ENCODE measurements around the gene RGS2. TPM values are rescaled to one million over a fixed set of nuclear protein-coding genes. Genes with fewer than 3 reads are reported as not detected.

The RGS2 gene
- 22.1 TPM for polyA plus RNA-seq (2013, experiment 1 of 2)
- 21.5 TPM for polyA plus RNA-seq (2013, experiment 2 of 2)

GRCh38 chr1:192808518-192809306 is at the start of gene RGS2:
Gene RGS2 (plus strand): TSS chr1:192809039. CDS start chr1:192809072, 33 bp downstream.
- H3K4me1 ChIP-seq (ENCODE audit: control insufficient read depth, low read depth, low read length), result no peaks in the 10 kb centered on the region
- no peaks in the 10 kb centered on the region for H3K79me1 ChIP-seq (ENCODE audit: low read length)
- no peaks in the 10 kb centered on the region for H3K27me3 ChIP-seq (ENCODE audit: insufficient read depth, low read length, poor library complexity)
- no peak within 1 kb of the TSS for H4K5ac ChIP-seq (ENCODE audit: low read length)
- peak within 1 kb of the TSS; percentile 90 for H3K56ac ChIP-seq (ENCODE audit: low read length)
- WGBS (ENCODE audit: extremely low coverage, insufficient coverage, low lambda C conversion rate), result no CpG with 5 or more reads among the region's 72 CpGs
- no peaks in the 10 kb centered on the region for H3K36me3 ChIP-seq (ENCODE audit: control insufficient read depth, insufficient read depth, low read length)
- no peak within 1 kb of the TSS for H3K18ac ChIP-seq (ENCODE audit: low read length)
- H2AK5ac ChIP-seq (ENCODE audit: low read length), result no peak within 1 kb of the TSS
- H2BK15ac ChIP-seq (replicated peaks; ENCODE audit: low read depth), result no peak within 1 kb of the TSS
- H3K79me2 ChIP-seq (ENCODE audit: control insufficient read depth, insufficient read depth, low read length), result peaks cover 2% of the 10 kb centered on the region
- H2BK120ac ChIP-seq (ENCODE audit: low read depth, low read length), result no peak within 1 kb of the TSS
- DNase-seq, result peak; percentile 97
- no peak within 1 kb of the TSS for H3K23ac ChIP-seq (ENCODE audit: low read length)
- H3K4ac ChIP-seq (ENCODE audit: low read depth, low read length), result no peak within 1 kb of the TSS
- no peak within 1 kb of the TSS for H2BK5ac ChIP-seq (ENCODE audit: low read length)
- H3K4me3 ChIP-seq (ENCODE audit: low read length), result peak within 1 kb of the TSS; percentile 72
- peak within 1 kb of the TSS; percentile 62 for H3K27ac ChIP-seq (ENCODE audit: low read depth, low read length)
- H3K9ac ChIP-seq (ENCODE audit: low read length), result peak within 1 kb of the TSS; percentile 83
- H3K4me2 ChIP-seq (ENCODE audit: low read length), result peak within 1 kb of the TSS; percentile 60
- no peak within 1 kb of the TSS for H4K8ac ChIP-seq (ENCODE audit: low read depth, low read length)

DNA sequence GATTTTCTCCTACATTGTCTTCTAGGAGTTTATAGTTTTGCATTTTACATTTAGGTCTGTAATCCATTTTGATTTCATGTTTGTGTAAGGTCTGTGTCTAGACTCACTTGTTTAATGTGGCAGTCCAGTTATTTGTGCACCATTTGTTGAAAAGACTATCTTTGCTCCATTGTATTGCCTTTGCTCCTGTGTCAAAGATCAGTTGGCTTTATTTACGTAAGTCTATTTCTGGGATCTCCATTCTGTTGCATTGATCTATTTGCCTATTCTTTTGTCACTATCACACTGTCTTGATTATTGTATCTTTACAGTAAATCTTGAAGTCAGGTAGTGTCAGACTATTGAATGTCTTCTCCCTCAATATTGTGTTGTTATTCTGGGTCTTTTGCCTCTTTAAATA is 49.7 kb upstream of the RGS2 start:
- Histone ChIP-seq H3K4me2 (ENCODE audit: low read length) (no peak overlapping the region), H3K9ac (ENCODE audit: low read length) (no peak overlapping the region), H3K36me3 (ENCODE audit: control insufficient read depth, insufficient read depth, low read length) (no peaks in the 10 kb centered on the region), H3K18ac (ENCODE audit: low read length) (no peak overlapping the region), H3K4me1 (ENCODE audit: control insufficient read depth, low read depth, low read length) (no peaks in the 10 kb centered on the region), H2BK15ac (replicated peaks; ENCODE audit: low read depth) (no peak overlapping the region), H2AK5ac (ENCODE audit: low read length) (no peak overlapping the region), H3K27ac (ENCODE audit: low read depth, low read length) (no peak overlapping the region), H3K23ac (ENCODE audit: low read length) (no peak overlapping the region), H3K27me3 (ENCODE audit: insufficient read depth, low read length, poor library complexity) (no peaks in the 10 kb centered on the region), H2BK120ac (ENCODE audit: low read depth, low read length) (no peak overlapping the region), H3K4me3 (ENCODE audit: low read length) (no peak overlapping the region), H4K5ac (ENCODE audit: low read length) (no peak overlapping the region), H3K4ac (ENCODE audit: low read depth, low read length) (no peak overlapping the region), H3K79me2 (ENCODE audit: control insufficient read depth, insufficient read depth, low read length) (no peaks in the 10 kb centered on the region), H3K79me1 (ENCODE audit: low read length) (no peaks in the 10 kb centered on the region), H2BK5ac (ENCODE audit: low read length) (no peak overlapping the region), H3K56ac (ENCODE audit: low read length) (no peak overlapping the region), H4K8ac (ENCODE audit: low read depth, low read length) (no peak overlapping the region)
- DNase-seq, result no peak
- no CpG with 5 or more reads among the region's 1 CpG for WGBS (ENCODE audit: extremely low coverage, insufficient coverage, low lambda C conversion rate)

- Histone ChIP-seq H3K27ac (ENCODE audit: low read depth, low read length) (no peak overlapping the region), H3K79me2 (ENCODE audit: control insufficient read depth, insufficient read depth, low read length) (no peaks in the 10 kb centered on the region), H3K4me3 (ENCODE audit: low read length) (no peak overlapping the region), H2BK120ac (ENCODE audit: low read depth, low read length) (no peak overlapping the region), H3K4me2 (ENCODE audit: low read length) (no peak overlapping the region), H4K5ac (ENCODE audit: low read length) (no peak overlapping the region), H3K4ac (ENCODE audit: low read depth, low read length) (no peak overlapping the region), H2BK5ac (ENCODE audit: low read length) (no peak overlapping the region), H3K18ac (ENCODE audit: low read length) (no peak overlapping the region), H2BK15ac (replicated peaks; ENCODE audit: low read depth) (no peak overlapping the region), H3K36me3 (ENCODE audit: control insufficient read depth, insufficient read depth, low read length) (no peaks in the 10 kb centered on the region), H2AK5ac (ENCODE audit: low read length) (no peak overlapping the region), H3K9ac (ENCODE audit: low read length) (no peak overlapping the region), H3K4me1 (ENCODE audit: control insufficient read depth, low read depth, low read length) (peaks cover 3% of the 10 kb centered on the region), H3K23ac (ENCODE audit: low read length) (no peak overlapping the region), H3K27me3 (ENCODE audit: insufficient read depth, low read length, poor library complexity) (no peaks in the 10 kb centered on the region), H3K56ac (ENCODE audit: low read length) (no peak overlapping the region), H3K79me1 (ENCODE audit: low read length) (no peaks in the 10 kb centered on the region), H4K8ac (ENCODE audit: low read depth, low read length) (no peak overlapping the region)
- no peak for DNase-seq
- WGBS (ENCODE audit: extremely low coverage, insufficient coverage, low lambda C conversion rate), result no CpG with 5 or more reads among the region's 4 CpGs
These were observed 46.6 kb upstream of the RGS2 start for GRCh38 chr1:192762265-192762664.

GRCh38 chr1:192763243-192763642 is 45.6 kb upstream of the RGS2 start:
- Histone ChIP-seq H3K79me1 (ENCODE audit: low read length) (no peaks in the 10 kb centered on the region), H2BK120ac (ENCODE audit: low read depth, low read length) (no peak overlapping the region), H3K56ac (ENCODE audit: low read length) (no peak overlapping the region), H4K8ac (ENCODE audit: low read depth, low read length) (no peak overlapping the region), H3K4ac (ENCODE audit: low read depth, low read length) (no peak overlapping the region), H3K4me2 (ENCODE audit: low read length) (no peak overlapping the region), H4K5ac (ENCODE audit: low read length) (no peak overlapping the region), H3K79me2 (ENCODE audit: control insufficient read depth, insufficient read depth, low read length) (no peaks in the 10 kb centered on the region), H3K23ac (ENCODE audit: low read length) (no peak overlapping the region), H3K4me1 (ENCODE audit: control insufficient read depth, low read depth, low read length) (peaks cover 3% of the 10 kb centered on the region), H3K36me3 (ENCODE audit: control insufficient read depth, insufficient read depth, low read length) (no peaks in the 10 kb centered on the region), H3K27ac (ENCODE audit: low read depth, low read length) (no peak overlapping the region), H3K9ac (ENCODE audit: low read length) (no peak overlapping the region), H2AK5ac (ENCODE audit: low read length) (no peak overlapping the region), H3K4me3 (ENCODE audit: low read length) (no peak overlapping the region), H3K18ac (ENCODE audit: low read length) (no peak overlapping the region), H2BK15ac (replicated peaks; ENCODE audit: low read depth) (no peak overlapping the region), H3K27me3 (ENCODE audit: insufficient read depth, low read length, poor library complexity) (no peaks in the 10 kb centered on the region), H2BK5ac (ENCODE audit: low read length) (no peak overlapping the region)
- DNase-seq, result no peak

DNA sequence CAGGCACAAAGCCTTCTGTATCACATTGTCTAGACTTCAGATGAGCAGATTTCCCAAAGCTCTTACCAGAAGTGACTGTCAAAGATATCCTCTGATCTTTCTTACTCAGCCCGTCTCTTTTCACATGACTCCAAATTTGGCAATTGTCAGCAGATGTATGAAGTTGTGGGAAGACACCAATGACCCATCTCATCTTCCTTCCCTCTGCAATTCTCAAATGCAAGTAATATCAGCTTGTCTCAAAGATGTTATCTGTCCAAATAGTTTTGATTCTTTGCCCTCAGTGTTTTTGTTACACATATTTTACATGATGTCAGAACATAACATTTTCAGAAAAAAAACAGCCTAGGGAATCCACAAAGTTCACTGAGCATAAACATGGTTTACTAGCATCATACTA is 45.1 kb upstream of the RGS2 start:
- Histone ChIP-seq H3K27ac (ENCODE audit: low read depth, low read length) (no peak overlapping the region), H3K23ac (ENCODE audit: low read length) (no peak overlapping the region), H3K36me3 (ENCODE audit: control insufficient read depth, insufficient read depth, low read length) (no peaks in the 10 kb centered on the region), H3K56ac (ENCODE audit: low read length) (no peak overlapping the region), H2AK5ac (ENCODE audit: low read length) (no peak overlapping the region), H2BK5ac (ENCODE audit: low read length) (no peak overlapping the region), H3K4me1 (ENCODE audit: control insufficient read depth, low read depth, low read length) (peaks cover 3% of the 10 kb centered on the region), H3K79me1 (ENCODE audit: low read length) (no peaks in the 10 kb centered on the region), H4K8ac (ENCODE audit: low read depth, low read length) (no peak overlapping the region), H4K5ac (ENCODE audit: low read length) (no peak overlapping the region), H3K4me2 (ENCODE audit: low read length) (no peak overlapping the region), H3K4me3 (ENCODE audit: low read length) (no peak overlapping the region), H3K79me2 (ENCODE audit: control insufficient read depth, insufficient read depth, low read length) (no peaks in the 10 kb centered on the region), H3K27me3 (ENCODE audit: insufficient read depth, low read length, poor library complexity) (no peaks in the 10 kb centered on the region), H3K9ac (ENCODE audit: low read length) (no peak overlapping the region), H2BK15ac (replicated peaks; ENCODE audit: low read depth) (no peak overlapping the region), H3K18ac (ENCODE audit: low read length) (no peak overlapping the region), H3K4ac (ENCODE audit: low read depth, low read length) (no peak overlapping the region), H2BK120ac (ENCODE audit: low read depth, low read length) (no peak overlapping the region)
- no peak for DNase-seq
- no CpG with 5 or more reads among the region's 1 CpG for WGBS (ENCODE audit: extremely low coverage, insufficient coverage, low lambda C conversion rate)

DNA sequence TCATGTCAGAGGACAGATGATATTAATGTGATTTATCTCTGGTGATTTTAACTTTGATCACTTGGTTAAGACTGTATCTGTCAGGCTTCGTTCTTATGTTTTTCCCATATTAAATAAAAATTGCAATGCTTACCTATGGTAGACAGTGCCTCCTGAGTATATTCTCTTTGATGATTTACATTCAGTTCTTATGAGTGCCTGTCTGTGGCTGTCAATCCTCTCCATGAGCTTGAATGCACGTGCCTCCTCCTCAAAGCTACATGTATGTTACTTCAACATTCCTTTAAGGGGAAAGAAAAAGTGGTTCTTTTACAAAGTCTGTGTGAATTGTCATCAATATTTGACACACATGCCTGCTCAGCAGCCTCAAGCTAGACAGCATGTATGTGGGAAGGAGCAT is 44.2 kb upstream of the RGS2 start:
- no peak for DNase-seq
- Histone ChIP-seq H4K8ac (ENCODE audit: low read depth, low read length) (no peak overlapping the region), H3K79me2 (ENCODE audit: control insufficient read depth, insufficient read depth, low read length) (no peaks in the 10 kb centered on the region), H3K27me3 (ENCODE audit: insufficient read depth, low read length, poor library complexity) (no peaks in the 10 kb centered on the region), H3K27ac (ENCODE audit: low read depth, low read length) (no peak overlapping the region), H3K18ac (ENCODE audit: low read length) (no peak overlapping the region), H3K56ac (ENCODE audit: low read length) (no peak overlapping the region), H2AK5ac (ENCODE audit: low read length) (no peak overlapping the region), H2BK120ac (ENCODE audit: low read depth, low read length) (no peak overlapping the region), H4K5ac (ENCODE audit: low read length) (no peak overlapping the region), H3K9ac (ENCODE audit: low read length) (no peak overlapping the region), H3K4me3 (ENCODE audit: low read length) (no peak overlapping the region), H2BK5ac (ENCODE audit: low read length) (no peak overlapping the region), H3K79me1 (ENCODE audit: low read length) (no peaks in the 10 kb centered on the region), H3K4me2 (ENCODE audit: low read length) (no peak overlapping the region), H3K4me1 (ENCODE audit: control insufficient read depth, low read depth, low read length) (peaks cover 3% of the 10 kb centered on the region), H3K4ac (ENCODE audit: low read depth, low read length) (no peak overlapping the region), H3K23ac (ENCODE audit: low read length) (no peak overlapping the region), H3K36me3 (ENCODE audit: control insufficient read depth, insufficient read depth, low read length) (no peaks in the 10 kb centered on the region), H2BK15ac (replicated peaks; ENCODE audit: low read depth) (no peak overlapping the region)
- WGBS (ENCODE audit: extremely low coverage, insufficient coverage, low lambda C conversion rate), result no CpG with 5 or more reads among the region's 2 CpGs
